Measurements from ENCODE around the gene TOLLIP.

TOLLIP gene

GRCh38 chr11:1310772-1311468 is 1.5 kb upstream of the TOLLIP start:
- DNase-seq, result peak in 2 of 5 donors; percentile 27 to 44

- no peak for DNase-seq
These were observed 871 bp upstream of the TOLLIP start for GRCh38 chr11:1310318-1310687.

GRCh38 chr11:1308743-1309497 is 512 bp downstream of the TOLLIP start:
- no peak for DNase-seq

- DNase-seq, result no peak
These were observed 1.3 kb downstream of the TOLLIP start for GRCh38 chr11:1307998-1308742.

DNA sequence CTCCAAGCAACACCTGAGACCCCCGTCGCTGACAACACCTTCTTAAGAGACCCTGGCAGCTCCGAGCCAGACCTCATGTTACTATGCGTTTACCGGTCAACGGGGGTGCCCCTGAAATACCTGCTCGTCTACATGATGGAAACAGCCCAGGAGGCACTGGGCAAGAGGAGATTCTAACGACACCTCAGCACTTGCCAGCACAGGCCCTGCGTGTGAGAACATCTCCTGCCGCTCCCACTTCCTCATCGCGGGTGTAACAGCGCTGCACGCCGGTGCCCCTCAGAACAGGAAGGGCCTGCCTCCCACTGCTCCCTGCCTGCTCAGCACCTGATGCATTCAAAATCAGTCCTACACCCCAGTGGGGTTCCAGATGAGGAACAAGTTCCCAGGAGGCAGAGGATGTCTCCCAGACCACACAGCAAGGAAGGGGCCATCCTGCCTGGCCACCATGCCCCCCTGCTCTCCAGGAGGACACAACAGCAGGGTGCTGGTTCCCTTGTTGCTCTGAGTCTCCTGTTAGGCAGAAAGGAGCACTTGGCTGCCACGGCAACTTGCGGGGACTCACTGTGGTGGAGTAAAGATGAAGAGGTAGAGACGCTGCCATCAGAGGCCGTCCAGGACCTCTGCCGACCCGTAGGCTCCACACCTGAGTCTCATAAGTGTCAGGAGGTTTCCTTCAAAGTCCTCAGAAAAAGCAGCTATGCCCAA is 2.1 kb downstream of the TOLLIP start:
- DNase-seq, result no peak

DNA sequence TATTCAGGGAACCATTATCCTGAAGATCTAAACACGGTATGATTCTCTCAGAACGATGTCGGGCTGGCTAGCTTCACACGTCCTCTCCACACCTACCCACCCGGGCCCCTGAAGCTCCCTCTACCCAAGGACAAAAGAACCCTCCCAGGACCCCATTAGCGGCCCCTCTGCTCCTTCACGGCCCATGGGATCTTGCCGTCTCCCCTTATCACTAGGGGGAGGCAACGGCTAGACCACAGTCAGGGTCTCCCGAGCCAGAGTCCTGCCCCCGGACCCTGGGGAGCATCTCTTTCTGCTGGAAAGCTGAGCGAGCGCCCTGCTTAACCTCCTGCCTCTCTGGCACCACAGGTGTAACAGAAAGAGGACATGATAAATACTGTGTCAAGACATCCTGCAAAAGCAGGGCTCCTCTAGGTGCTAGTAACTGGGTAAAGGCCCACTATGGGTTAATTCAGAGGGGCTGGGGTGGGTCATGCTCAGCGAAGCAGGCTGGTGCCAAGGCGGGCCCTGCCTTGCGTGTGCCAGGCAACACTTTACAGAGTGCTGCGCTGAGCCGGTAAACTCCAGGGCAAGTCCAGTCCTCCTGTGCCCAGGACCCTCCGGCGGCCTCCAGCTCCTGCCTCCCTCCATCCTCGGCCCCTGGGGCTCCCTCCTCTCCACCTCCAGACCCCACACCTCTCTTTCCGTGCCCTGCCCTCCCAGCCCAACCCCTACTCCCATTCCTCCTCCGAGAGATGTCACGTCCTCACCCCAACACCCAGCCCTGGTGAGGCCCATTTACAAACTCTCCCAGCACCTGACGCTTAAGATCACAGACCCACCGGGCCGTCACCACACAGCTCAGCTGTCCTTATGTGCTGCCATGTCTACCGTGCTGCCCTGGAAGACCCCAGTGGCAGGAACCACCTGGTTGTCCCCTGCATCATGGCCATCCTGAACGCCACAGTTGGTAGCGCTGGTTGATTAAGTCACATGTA is 3.0 kb downstream of the TOLLIP start:
- DNase-seq, result no peak

- no peak for DNase-seq
These were observed 3.9 kb downstream of the TOLLIP start for GRCh38 chr11:1305501-1306056.

DNA sequence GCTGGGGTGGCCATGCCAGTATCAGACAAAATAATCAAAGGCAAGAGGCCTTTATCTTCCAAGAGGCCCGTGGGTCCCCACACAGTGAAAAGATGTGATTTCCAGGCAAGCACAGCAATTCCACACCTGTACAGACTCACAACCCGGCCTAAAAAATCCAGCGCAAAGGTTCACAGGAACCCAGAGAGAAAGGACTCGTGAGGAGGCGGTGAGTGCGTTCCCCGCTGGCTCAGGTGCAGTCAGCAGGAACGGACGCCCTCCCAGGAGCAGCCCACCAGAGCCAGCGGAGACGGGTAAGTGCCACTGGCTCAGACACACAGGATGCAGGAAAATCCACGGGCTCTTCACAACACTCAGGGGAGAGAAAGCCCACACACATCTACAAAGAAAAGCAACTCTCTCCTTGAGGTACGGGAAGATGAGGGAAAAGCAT is 4.4 kb downstream of the TOLLIP start:
- DNase-seq, result no peak

GRCh38 chr11:1304380-1304779 is 5.1 kb downstream of the TOLLIP start:
- no peak for DNase-seq

- no peak for DNase-seq
These were observed 5.5 kb downstream of the TOLLIP start for GRCh38 chr11:1303973-1304372.

GRCh38 chr11:1303126-1303821 is 6.2 kb downstream of the TOLLIP start:
- DNase-seq, result no peak

DNA sequence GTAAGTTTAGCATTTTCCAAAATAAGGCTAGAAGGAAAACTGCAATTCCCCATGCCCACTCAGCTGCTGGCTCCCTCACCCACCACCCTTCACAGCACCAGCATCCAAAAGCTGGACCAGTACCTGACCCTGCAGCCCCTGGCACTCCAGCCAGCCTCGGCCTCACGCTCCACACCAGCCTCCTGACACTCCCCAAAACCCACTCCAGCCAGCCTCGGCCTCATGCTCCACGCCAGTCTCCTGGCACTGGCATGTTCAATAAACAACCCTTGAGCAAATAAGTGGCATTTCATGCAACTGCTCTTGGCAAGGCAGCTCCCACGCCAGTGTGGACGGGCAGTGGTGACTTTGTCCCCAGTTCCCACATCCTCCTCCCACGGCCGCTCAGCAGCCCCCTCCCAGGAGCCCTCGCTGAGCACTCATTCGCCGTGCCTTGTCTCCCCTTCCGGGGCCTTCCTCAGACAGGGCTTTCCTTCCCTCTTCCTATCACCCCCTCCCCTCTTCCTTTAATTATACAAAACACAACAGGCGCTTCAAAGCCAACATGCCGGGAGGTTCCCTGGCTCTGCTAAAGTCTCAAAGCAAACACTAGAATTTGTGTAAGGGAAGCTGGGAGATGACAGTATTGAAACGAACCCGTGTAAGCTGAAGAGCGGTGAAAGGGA is 6.8 kb downstream of the TOLLIP start:
- DNase-seq, result no peak

- no peak for DNase-seq
These were observed 7.4 kb downstream of the TOLLIP start for GRCh38 chr11:1302041-1302460.

- no peak for DNase-seq
These were observed 8.0 kb downstream of the TOLLIP start for GRCh38 chr11:1301220-1302000.

DNA sequence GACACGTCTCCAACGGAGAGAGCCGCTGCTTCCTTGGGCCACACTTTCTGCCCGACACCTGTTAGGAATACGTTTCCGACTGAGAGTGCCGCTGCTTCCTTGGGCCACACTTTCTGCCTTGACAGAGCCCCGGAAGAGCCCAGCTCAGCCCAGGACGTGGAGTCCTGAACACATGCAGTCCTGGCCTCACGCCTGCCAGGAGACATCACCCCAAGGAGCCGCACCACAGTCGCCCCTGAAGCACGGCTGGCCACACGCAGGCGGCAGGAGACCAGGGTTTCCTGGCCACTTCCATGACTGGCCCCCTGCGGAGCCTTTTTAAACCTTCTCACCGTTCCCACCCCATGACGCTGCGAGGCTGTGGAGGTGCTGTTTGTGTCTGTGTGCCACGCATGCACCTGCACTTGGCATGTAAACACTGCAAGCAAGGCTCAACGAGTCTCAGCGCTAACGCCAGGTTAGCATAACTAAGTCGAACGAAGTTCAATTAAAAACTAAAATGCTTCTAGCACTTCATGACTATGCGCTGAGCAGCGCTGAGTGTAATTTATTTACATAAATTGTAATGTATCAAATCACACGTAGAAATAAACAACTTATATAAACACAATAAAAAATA is 8.8 kb downstream of the TOLLIP start:
- no peak for DNase-seq

DNA sequence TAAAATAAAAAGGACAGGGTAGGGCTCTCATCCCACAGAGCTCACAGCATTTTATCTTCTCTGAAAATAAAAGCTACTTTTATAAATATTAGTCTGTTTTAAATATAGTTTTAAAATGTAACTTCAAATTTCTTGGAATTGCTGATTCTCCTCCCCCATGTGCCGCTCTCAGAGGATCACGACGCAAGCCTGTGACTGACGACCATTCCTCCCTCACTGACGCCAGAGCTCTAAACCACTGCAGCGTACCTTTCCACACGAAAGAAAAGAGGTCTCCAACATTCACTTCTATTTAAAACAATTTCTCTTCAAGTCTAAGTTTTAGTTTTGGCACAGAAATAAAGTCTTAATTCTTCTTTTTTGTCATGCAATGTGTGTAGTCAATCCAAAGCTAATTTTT is 9.3 kb downstream of the TOLLIP start:
- DNase-seq, result no peak

- no peak for DNase-seq
These were observed 9.8 kb downstream of the TOLLIP start for GRCh38 chr11:1299621-1300020.

GRCh38 chr11:1298695-1299492 is 10.5 kb downstream of the TOLLIP start:
- DNase-seq, result no peak

Data from T-helper 1 cell (primary cell).